Activated CD4-positive, alpha-beta memory T cell treated with anti-CD3 and anti-CD28 coated beads, Interleukin-2, amount 10 ng/mL, durations not matched to agents 7 days and 5 days (primary cell): ENCODE measurements around the gene FBXL5. TPM values are rescaled to one million over a fixed set of nuclear protein-coding genes. Genes with fewer than 3 reads are reported as not detected.

Source experiments
- CTCF ChIA-PET: fragments of 350-600 bp; sonication (Branson Sonifier 250); formaldehyde crosslinking; loops from one replicate; lab custom pipeline; 2021; ENCODE audit warnings: antibody characterized with exemption, inconsistent platforms; lab: Charles Lee
- POLR2A ChIA-PET: fragments of 350-600 bp; sonication (Branson Sonifier 250); formaldehyde crosslinking; loops from one replicate; lab custom pipeline; 2021; ENCODE audit warnings: antibody characterized with exemption; lab: Charles Lee
- DNase-seq: peaks from one replicate; pipeline ENCODE4 v3.0.0-alpha.2; 2020
- H3K27ac Mint-ChIP-seq: one replicate; pipeline ENCODE4 v1.8.0; 2021; ENCODE audit warnings: mild to moderate bottlenecking, mixed read lengths
- H3K27me3 Mint-ChIP-seq: one replicate; pipeline ENCODE4 v1.8.0; 2021; ENCODE audit warnings: mixed read lengths
- H3K36me3 Mint-ChIP-seq: one replicate; pipeline ENCODE4 v1.8.0; 2021; ENCODE audit warnings: low read depth, mixed read lengths
- H3K4me1 Mint-ChIP-seq: one replicate; pipeline ENCODE4 v1.8.0; 2021; ENCODE audit warnings: mixed read lengths
- H3K4me3 Mint-ChIP-seq: one replicate; pipeline ENCODE4 v1.8.0; 2021; ENCODE audit warnings: mild to moderate bottlenecking, mixed read lengths
- H3K9me3 Mint-ChIP-seq: one replicate; pipeline ENCODE4 v1.8.0; 2021; ENCODE audit warnings: mixed read lengths
- total RNA-seq, 2 experiments: library from RNA; stranded (reverse); gene quantifications; one replicate each; pipeline ENCODE4 v1.2.3, GENCODE V29; 2021

Gene FBXL5
- total RNA-seq, 2 experiments from 2014 or later = 43.9 to 44.6 TPM

GRCh38 chr4:15656038-15656470 is 897 bp upstream of the FBXL5 start:
- Mint-ChIP-seq H3K9me3 (no peaks in the 10 kb centered on the region), H3K36me3 (peaks cover 17% of the 10 kb centered on the region), H3K4me1 (peaks cover 46% of the 10 kb centered on the region), H3K4me3 (peak overlapping the region; percentile 89), H3K27me3 (no peaks in the 10 kb centered on the region), H3K27ac (peak overlapping the region; percentile 83)
- POLR2A ChIA-PET = interaction anchor here (1.1 to 5.7 kb wide), 8 partner anchors 9 to 431 kb away, joined by 3 to 60 read pairs (median 12); partner anchors contain the start of gene FAM200B
- no peak for DNase-seq
- CTCF ChIA-PET = interaction anchor here (1.5 kb wide), 1 partner anchor 101 kb away, joined by 3 read pairs; no protein-coding TSS in a partner anchor

DNA sequence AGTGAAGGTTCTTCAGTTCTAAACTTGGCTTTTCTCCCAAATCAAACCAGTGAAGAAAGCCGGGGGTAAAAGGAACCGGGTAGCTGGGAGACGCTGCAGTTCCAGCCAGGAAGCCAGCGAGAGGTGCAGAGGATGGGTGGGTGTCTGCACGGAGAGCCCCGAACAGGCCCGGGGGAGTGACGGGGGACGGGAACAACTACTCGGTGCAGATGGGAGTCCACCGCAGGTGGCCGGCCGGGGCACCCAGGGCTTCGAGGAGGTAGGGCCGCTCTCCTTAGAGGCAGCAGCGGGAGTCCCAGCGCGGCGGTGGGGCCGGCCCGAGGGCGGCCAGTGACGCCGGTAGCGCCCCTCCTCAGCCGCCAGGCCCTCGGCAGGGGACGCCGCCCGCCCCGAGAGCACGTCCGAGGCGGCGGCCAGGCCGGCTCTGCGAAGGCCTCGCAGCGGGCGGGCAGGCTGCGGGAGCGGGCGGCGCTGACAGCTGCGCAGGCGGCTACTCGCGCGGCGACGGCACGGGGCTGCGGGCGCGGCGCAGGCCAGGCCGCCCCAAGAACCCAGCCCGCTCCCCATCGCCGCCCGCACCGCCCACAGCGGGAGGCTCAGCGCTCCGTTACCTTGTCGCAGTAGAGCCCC is 449 bp downstream of the FBXL5 start:
- Mint-ChIP-seq H3K36me3 (peaks cover 14% of the 10 kb centered on the region), H3K27me3 (no peaks in the 10 kb centered on the region), H3K4me3 (peak overlapping the region; percentile 94), H3K27ac (peak overlapping the region; percentile 89), H3K4me1 (peaks cover 51% of the 10 kb centered on the region), H3K9me3 (no peaks in the 10 kb centered on the region)
- ChIA-PET CTCF (interaction anchor here (1.3 kb wide), 1 partner anchor 102 kb away, joined by 7 read pairs; no protein-coding TSS in a partner anchor), POLR2A (interaction anchor here (0.7 to 5.7 kb wide), 16 partner anchors 10 to 653 kb away, joined by 3 to 60 read pairs (median 5); partner anchors contain the start of genes CC2D2A, CPEB2 and FAM200B)
- peak; percentile 44 for DNase-seq

DNA sequence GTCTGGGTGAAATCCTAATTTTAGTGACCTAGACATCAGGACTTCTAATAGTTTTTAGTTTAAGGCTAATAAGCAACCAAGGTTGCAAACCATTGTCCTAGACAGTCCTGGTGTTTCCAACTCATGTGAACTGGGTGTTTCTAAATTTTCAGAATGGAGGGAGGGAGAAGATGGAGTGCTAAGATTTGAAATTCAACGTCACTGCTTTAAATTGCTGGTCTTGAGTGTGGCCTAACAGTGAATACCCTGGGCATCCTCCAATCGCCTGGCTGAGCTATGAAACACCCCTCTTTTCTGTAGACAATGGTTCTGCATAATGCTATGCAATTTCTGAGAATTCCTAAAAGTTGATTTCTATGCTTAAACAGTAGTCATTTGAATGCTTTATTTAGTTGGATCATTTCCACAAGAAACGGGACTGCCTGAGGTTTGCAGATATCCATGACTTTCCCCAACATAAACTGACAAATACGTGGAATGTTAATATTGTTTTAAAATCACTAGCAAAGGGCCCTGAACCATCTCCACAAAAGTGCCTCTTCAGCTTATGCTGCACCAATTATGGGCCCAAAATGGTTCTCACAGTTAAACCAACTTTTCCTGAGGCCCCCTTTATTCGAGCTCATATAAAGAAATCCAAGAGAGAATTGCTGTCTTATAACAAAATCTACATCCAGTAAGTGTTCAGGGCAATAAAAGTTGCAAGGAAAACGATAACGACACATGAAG is 1.1 kb downstream of the FBXL5 start:
- POLR2A ChIA-PET = interaction anchor here (0.7 to 5.7 kb wide), 15 partner anchors 11 to 653 kb away, joined by 3 to 60 read pairs (median 5); partner anchors contain the start of genes CC2D2A, CPEB2 and FAM200B
- peak overlapping the region; percentile 94 for H3K4me3 Mint-ChIP-seq
- peak; percentile 29 for DNase-seq

DNA sequence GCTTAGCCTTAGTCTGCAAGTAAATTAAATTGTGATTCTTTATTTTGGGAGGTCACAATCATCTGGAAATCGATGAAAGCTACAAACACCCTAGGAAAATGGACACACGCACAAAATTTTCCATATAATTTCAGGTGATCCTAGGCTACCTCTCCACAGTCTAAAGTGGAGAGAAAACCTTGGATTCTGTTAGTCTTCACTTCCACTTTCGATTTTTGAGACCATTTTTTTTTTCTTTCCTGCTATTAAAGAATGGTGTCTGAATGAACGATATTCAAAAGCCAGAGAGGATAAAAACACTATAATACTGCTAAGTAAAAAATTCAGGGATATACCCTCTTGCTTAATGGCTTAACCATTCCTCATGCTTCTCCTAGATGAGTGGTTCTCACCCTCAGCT is 1.7 kb downstream of the FBXL5 start:
- Mint-ChIP-seq H3K27me3 (no peaks in the 10 kb centered on the region), H3K36me3 (peaks cover 12% of the 10 kb centered on the region), H3K9me3 (no peaks in the 10 kb centered on the region), H3K4me3 (peak overlapping the region; percentile 94), H3K27ac (peak overlapping the region; percentile 89), H3K4me1 (peaks cover 58% of the 10 kb centered on the region)
- ChIA-PET CTCF (interaction anchor here (0.6 to 1.3 kb wide), 4 partner anchors 12 to 182 kb away, joined by 3 to 7 read pairs (median 4); no protein-coding TSS in a partner anchor), POLR2A (interaction anchor here (0.8 to 5.7 kb wide), 9 partner anchors 12 to 652 kb away, joined by 3 to 60 read pairs (median 18); partner anchors contain the start of genes CPEB2 and FAM200B)
- DNase-seq = no peak

More for the DNA sequence above, 1.1 kb downstream of the FBXL5 start:
- CTCF ChIA-PET = interaction anchor here (1.1 to 1.3 kb wide), 2 partner anchors 103 to 183 kb away, joined by 3 to 7 read pairs; no protein-coding TSS in a partner anchor
- Mint-ChIP-seq H3K4me1 (peaks cover 52% of the 10 kb centered on the region), H3K27me3 (no peaks in the 10 kb centered on the region), H3K27ac (peak overlapping the region; percentile 89), H3K36me3 (peaks cover 11% of the 10 kb centered on the region), H3K9me3 (no peaks in the 10 kb centered on the region)

GRCh38 chr4:15652841-15653240 is 2.3 kb downstream of the FBXL5 start:
- Mint-ChIP-seq H3K4me3 (peak overlapping the region; percentile 94), H3K36me3 (peaks cover 11% of the 10 kb centered on the region), H3K9me3 (no peaks in the 10 kb centered on the region), H3K4me1 (peaks cover 61% of the 10 kb centered on the region), H3K27ac (no peak overlapping the region), H3K27me3 (no peaks in the 10 kb centered on the region)
- ChIA-PET POLR2A (interaction anchor here (2.5 to 5.7 kb wide), 5 partner anchors 12 to 651 kb away, joined by 7 to 60 read pairs (median 19); partner anchors contain the start of genes CPEB2 and FAM200B), CTCF (interaction anchor here (0.6 to 1.1 kb wide), 3 partner anchors 13 to 552 kb away, joined by 3 to 5 read pairs (median 3); no protein-coding TSS in a partner anchor)
- DNase-seq = no peak

- no peaks in the 10 kb centered on the region for H3K9me3 Mint-ChIP-seq
- H3K4me1 Mint-ChIP-seq = peaks cover 61% of the 10 kb centered on the region
- DNase-seq = no peak
- CTCF ChIA-PET = interaction anchor here (1.1 to 2.0 kb wide), 2 partner anchors 8 to 553 kb away, joined by 3 to 4 read pairs; no protein-coding TSS in a partner anchor
- H3K4me3 Mint-ChIP-seq = no peak overlapping the region
- peaks cover 9% of the 10 kb centered on the region for H3K36me3 Mint-ChIP-seq
- POLR2A ChIA-PET = interaction anchor here (1.3 to 5.7 kb wide), 3 partner anchors 9 to 29 kb away, joined by 3 to 60 read pairs (median 19); partner anchors contain the start of gene FAM200B
- H3K27me3 Mint-ChIP-seq = no peaks in the 10 kb centered on the region
- no peak overlapping the region for H3K27ac Mint-ChIP-seq
These were observed 3.0 kb downstream of the FBXL5 start for GRCh38 chr4:15652191-15652590.

GRCh38 chr4:15651676-15652075 is 3.5 kb downstream of the FBXL5 start:
- ChIA-PET POLR2A (interaction anchor here (1.3 to 5.7 kb wide), 3 partner anchors 9 to 30 kb away, joined by 3 to 60 read pairs (median 19); partner anchors contain the start of gene FAM200B), CTCF (interaction anchor here (1.0 to 2.0 kb wide), 3 partner anchors 8 to 554 kb away, joined by 3 to 4 read pairs (median 4); no protein-coding TSS in a partner anchor)
- Mint-ChIP-seq H3K9me3 (no peaks in the 10 kb centered on the region), H3K4me3 (no peak overlapping the region), H3K4me1 (peaks cover 61% of the 10 kb centered on the region), H3K36me3 (peaks cover 6% of the 10 kb centered on the region), H3K27ac (no peak overlapping the region), H3K27me3 (no peaks in the 10 kb centered on the region)
- DNase-seq = no peak

DNA sequence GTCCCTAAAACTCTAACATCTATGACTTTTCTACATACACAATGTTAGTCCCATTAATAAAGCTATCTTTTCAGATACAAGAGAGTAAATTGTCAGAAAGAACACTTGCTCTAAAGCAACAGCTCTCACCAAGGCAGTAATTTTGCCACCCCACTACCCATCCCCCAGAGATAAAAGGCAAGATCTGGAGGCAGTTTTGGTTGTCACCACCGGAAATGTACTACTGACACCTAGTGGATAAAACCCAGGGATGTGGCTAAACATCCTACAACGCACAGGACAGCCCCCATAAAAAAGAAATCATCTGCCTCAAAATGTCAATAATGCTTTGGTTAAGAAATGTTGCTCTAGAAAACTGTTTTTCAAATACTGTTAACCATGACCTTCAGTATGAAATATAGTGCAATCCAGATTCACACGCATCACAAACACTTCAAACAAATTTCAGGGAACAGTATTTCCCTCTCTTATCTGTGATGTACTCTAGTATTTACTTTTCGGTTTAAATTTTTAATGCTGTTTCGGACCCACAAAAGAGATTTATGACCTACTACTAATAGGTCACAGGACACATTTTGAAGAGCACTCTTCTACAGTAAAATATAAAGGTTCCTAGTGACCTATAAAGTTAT is 5.1 kb downstream of the FBXL5 start:
- peak overlapping the region; percentile 17 for H3K27ac Mint-ChIP-seq
- ChIA-PET POLR2A (interaction anchor here (0.6 kb wide), 1 partner anchor 106 kb away, joined by 3 read pairs; no protein-coding TSS in a partner anchor), CTCF (interaction anchor here (0.6 to 1.8 kb wide), 10 partner anchors 12 to 193 kb away, joined by 3 to 6 read pairs (median 3); partner anchors contain the start of genes CC2D2A and FAM200B)
- H3K27me3 Mint-ChIP-seq = no peaks in the 10 kb centered on the region
- H3K4me3 Mint-ChIP-seq = no peak overlapping the region
- peak; percentile 66 for DNase-seq
- no peaks in the 10 kb centered on the region for H3K9me3 Mint-ChIP-seq
- peaks cover 56% of the 10 kb centered on the region for H3K4me1 Mint-ChIP-seq
- H3K36me3 Mint-ChIP-seq = peaks cover 6% of the 10 kb centered on the region

- H3K27me3 Mint-ChIP-seq = no peaks in the 10 kb centered on the region
- CTCF ChIA-PET = interaction anchor here (0.9 to 1.2 kb wide), 2 partner anchors 169 to 178 kb away, joined by 3 to 6 read pairs; partner anchors contain the start of gene CC2D2A
- POLR2A ChIA-PET = no interaction called here
- peaks cover 47% of the 10 kb centered on the region for H3K4me1 Mint-ChIP-seq
- no peaks in the 10 kb centered on the region for H3K9me3 Mint-ChIP-seq
- no peak overlapping the region for H3K27ac Mint-ChIP-seq
- peaks cover 6% of the 10 kb centered on the region for H3K36me3 Mint-ChIP-seq
- DNase-seq = no peak
- H3K4me3 Mint-ChIP-seq = no peak overlapping the region
These were observed 6.6 kb downstream of the FBXL5 start for GRCh38 chr4:15648600-15648999.

DNA sequence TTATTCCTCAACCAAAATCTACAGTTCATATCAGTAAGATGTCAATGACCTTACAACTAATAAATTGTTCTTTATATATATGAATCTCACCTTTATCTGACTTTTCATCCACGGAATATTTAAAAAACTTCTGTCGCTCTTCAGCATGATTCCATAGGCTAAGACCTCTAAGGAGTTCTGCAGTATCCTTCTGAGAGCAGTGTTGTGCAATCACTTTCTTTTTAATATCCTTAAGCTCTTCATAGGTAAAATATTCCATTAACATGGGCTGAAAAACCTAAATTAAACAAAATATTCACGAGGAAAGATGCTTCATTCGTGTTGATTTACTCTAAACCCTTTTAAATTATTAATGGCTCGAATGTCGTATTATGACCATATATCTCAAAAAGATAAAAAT is 16.7 kb downstream of the FBXL5 start:
- Mint-ChIP-seq H3K4me1 (no peaks in the 10 kb centered on the region), H3K4me3 (no peak overlapping the region), H3K27me3 (no peaks in the 10 kb centered on the region), H3K9me3 (no peaks in the 10 kb centered on the region), H3K27ac (no peak overlapping the region), H3K36me3 (peaks cover 38% of the 10 kb centered on the region)
- DNase-seq = no peak
- ChIA-PET POLR2A (no interaction called here), CTCF (interaction anchor here (1.4 kb wide), 1 partner anchor 11 kb away, joined by 3 read pairs; no protein-coding TSS in a partner anchor)

DNA sequence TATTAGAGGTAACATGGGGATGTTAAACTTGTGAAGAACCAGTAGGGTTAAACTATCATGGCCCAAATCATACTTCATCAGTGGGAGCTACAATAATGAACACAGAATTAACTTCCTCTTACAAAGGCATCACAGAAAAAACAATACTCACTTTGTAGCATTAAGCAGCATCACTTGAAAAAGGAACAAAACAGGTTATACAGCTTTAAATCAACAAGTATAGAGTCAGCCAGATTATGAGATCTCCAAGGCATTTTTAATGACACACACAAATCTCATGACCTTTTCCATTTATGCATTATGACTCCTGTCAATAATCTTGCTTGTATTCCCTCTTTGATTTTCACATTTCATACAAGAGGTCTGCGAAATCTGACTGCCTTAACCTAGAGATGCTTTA is 18.3 kb downstream of the FBXL5 start:
- H3K36me3 Mint-ChIP-seq = peaks cover 48% of the 10 kb centered on the region
- CTCF ChIA-PET = no interaction called here

More for the DNA sequence above, 18.3 kb downstream of the FBXL5 start:
- no peak overlapping the region for H3K4me3 Mint-ChIP-seq
- no peaks in the 10 kb centered on the region for H3K9me3 Mint-ChIP-seq
- H3K27ac Mint-ChIP-seq = no peak overlapping the region
- no peaks in the 10 kb centered on the region for H3K27me3 Mint-ChIP-seq
- DNase-seq = no peak
- H3K4me1 Mint-ChIP-seq = no peaks in the 10 kb centered on the region
- POLR2A ChIA-PET = interaction anchor here (1.3 to 1.4 kb wide), 2 partner anchors 9 to 18 kb away, joined by 4 to 5 read pairs; partner anchors contain the start of gene FBXL5
